NOMO-1 treated with dmso at 0.1 percent for 144 hours (cell line): Measurements from ENCODE around the gene CAMSAP3.

Source experiments
- DNase-seq: peaks from one replicate; lab custom pipeline; 2025; ENCODE audit not compliant: unreplicated experiment; lab: John Stamatoyannopoulos, UW

Gene CAMSAP3

GRCh38 chr19:7610491-7611240 is 15.0 kb downstream of the CAMSAP3 start:
- DNase-seq, result no peak

GRCh38 chr19:7611541-7612279 is 16.0 kb downstream of the CAMSAP3 start:
- DNase-seq, result no peak

GRCh38 chr19:7612282-7613274 is 16.9 kb downstream of the CAMSAP3 start:
- DNase-seq, result no peak

GRCh38 chr19:7614859-7615741 is 19.4 kb downstream of the CAMSAP3 start:
- no peak for DNase-seq

- DNase-seq, result no peak
These were observed 21.5 kb downstream of the CAMSAP3 start for GRCh38 chr19:7617172-7617571.

GRCh38 chr19:7617735-7618134 is 22.1 kb downstream of the CAMSAP3 start:
- no peak for DNase-seq

GRCh38 chr19:7618348-7618747 is 22.7 kb downstream of the CAMSAP3 start:
- DNase-seq, result no peak

GRCh38 chr19:7618771-7619510 is 23.3 kb downstream of the CAMSAP3 start:
- DNase-seq, result no peak

- DNase-seq, result no peak
These were observed 24.2 kb downstream of the CAMSAP3 start for GRCh38 chr19:7619671-7620441.

GRCh38 chr19:7620442-7621412 is 25.1 kb downstream of the CAMSAP3 start:
- no peak for DNase-seq

GRCh38 chr19:7622933-7623685 is 27.4 kb downstream of the CAMSAP3 start:
- no peak for DNase-seq

- no peak for DNase-seq
These were observed 28.3 kb downstream of the CAMSAP3 start for GRCh38 chr19:7623725-7624603.

- no peak for DNase-seq
These were observed 29.1 kb downstream of the CAMSAP3 start for GRCh38 chr19:7624810-7625209.

- no peak for DNase-seq
These were observed 30.2 kb downstream of the CAMSAP3 start for GRCh38 chr19:7625763-7626372.

- no peak for DNase-seq
These were observed 31.5 kb downstream of the CAMSAP3 start for GRCh38 chr19:7627166-7627565.
